IPS-18a (cell line): ENCODE data around the gene IER3IP1.
"Not testable (repeated sequence)": the region's sequence is repeated elsewhere in the genome, so short reads cannot be mapped to it uniquely, and the experiment has no call there.

Experiments used
- H3K27ac ChIP-seq: one replicate; pipeline ENCODE4 v1.5.1; 2013; ENCODE audit warnings: low read length
- H3K27me3 ChIP-seq: one replicate; pipeline ENCODE4 v1.6.1; 2013; ENCODE audit warnings: mild to moderate bottlenecking, low read length; ENCODE audit not compliant: control insufficient read depth, insufficient read depth
- H3K36me3 ChIP-seq: one replicate; pipeline ENCODE4 v1.6.1; 2013; ENCODE audit warnings: low read depth, low read length; ENCODE audit not compliant: control insufficient read depth
- H3K4me1 ChIP-seq: one replicate; pipeline ENCODE4 v1.6.1; 2013; ENCODE audit warnings: low read depth, low read length; ENCODE audit not compliant: control insufficient read depth
- H3K4me3 ChIP-seq: one replicate; pipeline ENCODE4 v1.5.1; 2013; ENCODE audit warnings: low read length
- H3K9ac ChIP-seq: one replicate; pipeline ENCODE4 v1.6.1; 2013; ENCODE audit warnings: mild to moderate bottlenecking, low read length, moderate library complexity
- H3K9me3 ChIP-seq: one replicate; pipeline ENCODE4 v1.6.1; 2013; ENCODE audit warnings: low read depth, low read length; ENCODE audit not compliant: control insufficient read depth

IER3IP1 gene

GRCh38 chr18:47180765-47181164, 4.6 kb upstream of the IER3IP1 start:
- H3K36me3 ChIP-seq, result no peaks in the 10 kb centered on the region
- H3K9ac ChIP-seq, result no peak overlapping the region
- no peak overlapping the region for H3K4me3 ChIP-seq
- H3K4me1 ChIP-seq, result no peaks in the 10 kb centered on the region
- H3K27me3 ChIP-seq, result no peaks in the 10 kb centered on the region
- H3K9me3 ChIP-seq, result peaks cover 7% of the 10 kb centered on the region
- H3K27ac ChIP-seq, result no peak overlapping the region

- Histone ChIP-seq H3K9ac (no peak overlapping the region), H3K4me1 (peaks cover 7% of the 10 kb centered on the region), H3K27ac (no peak overlapping the region), H3K4me3 (no peak overlapping the region), H3K36me3 (no peaks in the 10 kb centered on the region), H3K9me3 (no peaks in the 10 kb centered on the region), H3K27me3 (no peaks in the 10 kb centered on the region)
Observed at GRCh38 chr18:47179520-47179919, 3.4 kb upstream of the IER3IP1 start.

DNA sequence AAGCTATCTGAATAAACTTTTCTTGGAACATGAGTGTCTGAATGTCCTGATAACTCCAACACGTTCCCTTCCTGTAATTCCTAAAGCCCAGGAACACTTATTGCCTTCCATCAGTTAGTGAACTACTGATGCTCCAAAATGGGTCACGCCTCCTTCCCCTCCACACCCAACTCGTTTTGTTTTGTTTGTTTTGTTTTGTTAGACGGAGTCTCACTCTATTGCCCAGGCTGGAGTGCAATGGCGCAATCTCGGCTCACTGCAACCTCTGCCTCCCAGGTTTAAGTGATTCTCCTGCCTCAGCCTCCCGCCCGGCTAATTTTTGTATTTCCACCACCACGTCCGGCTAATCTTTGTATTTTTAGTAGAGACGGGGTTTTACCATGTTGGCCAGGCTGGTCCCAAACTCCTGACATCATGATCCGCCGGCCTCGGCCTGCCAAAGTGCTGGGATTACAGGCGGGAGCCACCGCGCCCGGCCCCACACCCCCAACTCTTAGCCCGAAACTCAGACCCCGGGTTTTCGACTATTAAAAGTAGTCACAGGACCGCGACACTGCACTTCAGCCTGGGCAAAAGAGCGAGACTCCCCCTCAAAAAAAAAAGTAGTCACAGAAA, 774 bp downstream of the IER3IP1 start:
- Histone ChIP-seq H3K27ac (peak overlapping the region; percentile 6), H3K9ac (peak overlapping the region; percentile 84), H3K4me1 (peaks cover 7% of the 10 kb centered on the region), H3K4me3 (peak overlapping the region; percentile 90), H3K36me3 (no peaks in the 10 kb centered on the region), H3K27me3 (no peaks in the 10 kb centered on the region), H3K9me3 (no peaks in the 10 kb centered on the region)

DNA sequence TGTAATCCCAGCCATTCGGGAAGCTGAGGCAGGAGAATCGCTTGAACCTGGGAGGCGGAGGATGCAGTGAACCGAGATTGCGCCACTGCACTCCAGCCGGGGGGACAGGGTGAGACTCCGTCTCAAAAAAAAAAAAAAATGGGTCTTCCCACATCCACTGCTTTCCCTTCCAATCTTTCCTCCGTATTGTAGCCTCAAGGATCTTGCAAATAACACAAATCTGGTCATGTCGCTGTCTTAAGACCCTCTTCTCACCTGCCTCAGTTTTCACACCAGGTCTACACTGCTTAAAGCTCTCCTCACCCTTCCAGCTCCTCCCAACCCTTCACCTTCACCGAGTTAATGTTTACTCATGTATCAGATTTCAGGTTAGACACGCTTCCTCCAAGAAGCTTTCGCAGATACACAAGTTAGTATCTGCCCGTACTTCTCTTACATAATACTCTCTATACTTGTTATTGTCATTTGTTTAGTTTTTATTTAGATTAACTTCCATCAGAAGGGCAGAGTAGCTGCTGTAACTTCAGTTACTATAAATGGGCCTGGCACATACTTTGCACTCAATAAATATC, 1.5 kb downstream of the IER3IP1 start:
- Histone ChIP-seq H3K4me1 (peaks cover 7% of the 10 kb centered on the region), H3K9me3 (no peaks in the 10 kb centered on the region), H3K4me3 (peak overlapping the region; percentile 90), H3K36me3 (no peaks in the 10 kb centered on the region), H3K27me3 (no peaks in the 10 kb centered on the region), H3K9ac (no peak overlapping the region), H3K27ac (no peak overlapping the region)

GRCh38 chr18:47172476-47172875, 3.7 kb downstream of the IER3IP1 start:
- Histone ChIP-seq H3K4me1 (peaks cover 7% of the 10 kb centered on the region), H3K36me3 (no peaks in the 10 kb centered on the region), H3K9ac (no peak overlapping the region), H3K9me3 (no peaks in the 10 kb centered on the region), H3K4me3 (no peak overlapping the region), H3K27me3 (no peaks in the 10 kb centered on the region), H3K27ac (no peak overlapping the region)

GRCh38 chr18:47168913-47169312, 7.3 kb downstream of the IER3IP1 start:
- Histone ChIP-seq H3K4me1 (no peaks in the 10 kb centered on the region), H3K27ac (no peak overlapping the region), H3K4me3 (no peak overlapping the region), H3K9ac (no peak overlapping the region), H3K9me3 (no peaks in the 10 kb centered on the region), H3K36me3 (no peaks in the 10 kb centered on the region), H3K27me3 (no peaks in the 10 kb centered on the region)

DNA sequence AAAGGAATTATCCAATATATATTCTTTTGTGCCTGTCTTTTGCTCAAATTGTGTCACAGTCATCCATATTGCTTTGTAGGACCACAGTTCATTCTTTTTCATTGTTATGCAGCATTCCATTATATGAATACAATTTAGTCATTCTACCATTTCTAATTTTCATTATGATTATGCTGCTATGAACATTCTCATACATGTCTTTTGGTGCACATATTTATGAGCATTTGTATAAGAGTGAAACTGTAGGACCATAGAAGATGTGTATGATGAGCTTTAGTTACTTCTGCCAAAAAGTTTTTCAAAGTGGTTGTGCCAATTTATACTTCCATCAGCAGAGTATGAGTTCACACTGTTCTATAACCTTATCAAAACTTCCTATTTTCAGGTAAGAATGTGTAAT, 7.7 kb downstream of the IER3IP1 start:
- no peaks in the 10 kb centered on the region for H3K9me3 ChIP-seq
- H3K4me3 ChIP-seq, result no peak overlapping the region
- no peaks in the 10 kb centered on the region for H3K4me1 ChIP-seq
- H3K9ac ChIP-seq, result no peak overlapping the region
- H3K27me3 ChIP-seq, result no peaks in the 10 kb centered on the region
- H3K27ac ChIP-seq, result no peak overlapping the region
- no peaks in the 10 kb centered on the region for H3K36me3 ChIP-seq

GRCh38 chr18:47166294-47166693, 9.9 kb downstream of the IER3IP1 start:
- Histone ChIP-seq H3K27me3 (no peaks in the 10 kb centered on the region), H3K36me3 (no peaks in the 10 kb centered on the region), H3K4me3 (no peak overlapping the region), H3K9ac (no peak overlapping the region), H3K9me3 (no peaks in the 10 kb centered on the region), H3K4me1 (no peaks in the 10 kb centered on the region), H3K27ac (no peak overlapping the region)

DNA sequence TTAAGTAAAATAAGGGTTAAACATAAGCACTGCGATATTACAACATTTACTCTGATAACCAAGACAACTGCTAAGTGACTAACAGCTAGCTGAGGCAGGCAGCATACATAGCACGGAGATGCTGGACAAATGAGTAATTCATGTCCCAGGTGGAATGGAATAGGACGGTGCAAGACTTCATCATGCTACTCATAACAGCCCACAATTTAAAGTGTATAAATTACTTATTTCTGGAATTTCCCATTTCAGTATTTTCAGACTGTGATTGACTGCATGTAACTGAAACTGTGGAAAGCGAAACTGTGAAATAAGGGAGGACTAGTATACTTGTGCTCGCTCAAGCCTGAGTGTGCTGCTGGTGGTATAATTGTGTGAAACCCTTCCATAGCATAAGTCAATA, 12.9 kb downstream of the IER3IP1 start:
- no peak overlapping the region for H3K27ac ChIP-seq
- no peaks in the 10 kb centered on the region for H3K36me3 ChIP-seq
- no peak overlapping the region for H3K9ac ChIP-seq
- H3K4me1 ChIP-seq, result no peaks in the 10 kb centered on the region
- H3K4me3 ChIP-seq, result no peak overlapping the region
- no peaks in the 10 kb centered on the region for H3K9me3 ChIP-seq
- no peaks in the 10 kb centered on the region for H3K27me3 ChIP-seq

DNA sequence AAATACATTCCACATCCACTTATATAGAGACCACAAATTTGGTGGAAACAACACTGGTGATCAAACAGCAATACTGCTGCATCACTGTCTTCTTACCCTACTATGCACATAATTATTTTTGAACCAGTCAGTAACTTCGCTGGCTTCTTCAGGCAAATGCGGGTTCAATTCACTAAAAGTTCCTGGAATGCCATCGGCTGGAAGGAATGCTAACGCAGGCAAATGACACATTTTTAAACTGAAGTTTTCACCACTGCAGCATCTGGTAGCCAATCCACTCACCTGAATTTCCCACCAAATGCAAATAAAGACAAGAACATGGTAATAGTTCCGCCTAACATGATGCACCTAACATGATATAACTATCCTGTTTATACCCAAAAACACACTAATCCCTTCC, 15.9 kb downstream of the IER3IP1 start:
- H3K9ac ChIP-seq, result no peak overlapping the region
- no peak overlapping the region for H3K27ac ChIP-seq
- H3K36me3 ChIP-seq, result peaks cover 10% of the 10 kb centered on the region
- no peaks in the 10 kb centered on the region for H3K9me3 ChIP-seq
- no peaks in the 10 kb centered on the region for H3K27me3 ChIP-seq
- H3K4me3 ChIP-seq, result no peak overlapping the region
- H3K4me1 ChIP-seq, result no peaks in the 10 kb centered on the region

DNA sequence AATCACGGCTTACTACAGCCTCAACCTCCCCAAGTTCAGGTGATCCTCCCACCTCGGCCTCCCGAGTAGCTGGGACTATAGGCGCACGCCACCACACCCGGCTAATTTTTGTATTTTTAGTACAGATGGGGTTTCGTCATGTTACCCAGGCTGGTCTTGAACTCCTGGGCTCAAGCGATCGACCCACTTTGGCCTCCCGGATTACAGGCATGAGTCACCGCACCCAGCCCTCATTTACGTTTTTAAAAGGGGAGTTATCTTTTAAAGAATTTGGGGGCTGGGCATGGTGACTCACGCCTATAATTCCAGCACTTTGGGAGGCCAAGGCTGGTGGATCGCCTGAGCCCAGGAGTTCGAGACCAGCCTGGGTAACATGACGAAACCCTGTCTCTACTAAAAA, 17.8 kb downstream of the IER3IP1 start:
- not testable (repeated sequence) for H3K27ac ChIP-seq

GRCh38 chr18:47151439-47151838, 24.7 kb downstream of the IER3IP1 start:
- Histone ChIP-seq H3K4me3 (peak overlapping the region; percentile 96), H3K27me3 (no peaks in the 10 kb centered on the region), H3K36me3 (peaks cover 22% of the 10 kb centered on the region), H3K27ac (no peak overlapping the region), H3K9ac (no peak overlapping the region), H3K4me1 (peaks cover 13% of the 10 kb centered on the region), H3K9me3 (no peaks in the 10 kb centered on the region)

More for the DNA sequence above, 17.8 kb downstream of the IER3IP1 start:
- not testable (repeated sequence) for H3K27me3 ChIP-seq, H3K4me3 ChIP-seq, H3K4me1 ChIP-seq, H3K9ac ChIP-seq, H3K9me3 ChIP-seq
- H3K36me3 ChIP-seq, result peaks cover 22% of the 10 kb centered on the region
